Measurements from ENCODE around the gene HSBP1L1.
"Not testable (repeated sequence)": the region's sequence is repeated elsewhere in the genome, so short reads cannot be mapped to it uniquely, and the experiment has no call there.

Gene HSBP1L1

GRCh38 chr18:79987566-79987965 is 23.1 kb downstream of the HSBP1L1 start:
- no peak for DNase-seq

GRCh38 chr18:79988071-79988450 is 23.6 kb downstream of the HSBP1L1 start:
- peak; percentile 56 for DNase-seq

GRCh38 chr18:79988451-79989194 is 24.2 kb downstream of the HSBP1L1 start, which contains the start of gene TXNL4A:
Gene TXNL4A, minus strand, starts transcription at chr18:79988563. Its CDS starts 171 bp downstream, at chr18:79988392.
- DNase-seq = peak; percentile 76

DNA sequence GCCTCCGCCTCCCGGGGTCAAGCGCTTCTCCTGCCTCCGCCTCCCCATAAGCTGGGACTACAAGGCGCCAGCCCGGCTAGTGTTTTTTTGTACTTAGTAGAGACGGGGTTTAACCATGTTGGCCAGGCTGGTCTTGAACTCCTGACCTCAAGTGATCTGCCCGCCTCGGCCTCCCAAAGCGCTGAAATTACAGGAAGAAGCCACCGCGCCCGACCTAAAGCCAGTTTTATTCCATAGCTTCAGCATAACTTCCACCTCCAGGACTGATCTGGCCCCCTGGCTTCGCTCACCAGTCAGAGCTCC is 24.7 kb downstream of the HSBP1L1 start:
- no peak for DNase-seq

DNA sequence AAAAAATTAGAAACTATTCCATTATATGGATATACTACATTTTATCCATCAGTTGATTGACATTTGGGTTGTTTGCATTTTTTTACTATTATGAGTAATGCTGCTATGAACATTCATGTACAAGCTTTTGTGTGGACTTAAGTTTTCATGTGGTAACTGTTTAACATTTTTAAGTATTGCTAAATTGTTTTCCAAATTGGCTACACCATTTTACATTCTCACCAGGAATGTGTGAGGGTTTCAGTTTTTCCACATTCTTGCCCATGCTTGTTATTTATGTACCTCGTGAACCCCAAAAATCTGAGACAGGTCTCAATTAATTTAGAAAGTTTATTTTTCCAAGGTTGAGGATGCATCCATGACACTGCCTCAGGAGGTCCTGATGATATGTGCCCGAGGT is 27.1 kb downstream of the HSBP1L1 start:
- no peak for DNase-seq

GRCh38 chr18:79999701-80000100 is 35.3 kb downstream of the HSBP1L1 start:
- DNase-seq = not testable (repeated sequence)

DNA sequence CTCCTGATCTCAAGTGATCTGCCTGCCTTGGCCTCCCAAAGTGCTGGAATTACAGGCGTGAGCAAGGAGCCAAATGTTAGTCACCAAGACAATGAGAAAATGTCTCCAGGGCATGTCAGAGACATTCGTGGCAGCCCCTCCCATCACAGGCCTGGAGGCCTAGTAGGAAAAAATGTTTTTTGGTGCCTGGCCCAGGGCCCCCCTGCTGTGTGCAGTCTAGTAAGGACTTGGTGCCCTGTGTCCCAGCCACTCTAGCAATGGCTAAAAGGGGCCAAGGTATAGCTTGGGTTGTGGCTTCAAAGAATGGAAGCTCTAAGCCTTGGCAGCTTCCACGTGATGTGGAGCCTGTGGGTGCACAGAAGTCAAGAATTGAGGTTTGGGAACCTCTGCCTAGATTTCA is 36.4 kb downstream of the HSBP1L1 start:
- DNase-seq = no peak

DNA sequence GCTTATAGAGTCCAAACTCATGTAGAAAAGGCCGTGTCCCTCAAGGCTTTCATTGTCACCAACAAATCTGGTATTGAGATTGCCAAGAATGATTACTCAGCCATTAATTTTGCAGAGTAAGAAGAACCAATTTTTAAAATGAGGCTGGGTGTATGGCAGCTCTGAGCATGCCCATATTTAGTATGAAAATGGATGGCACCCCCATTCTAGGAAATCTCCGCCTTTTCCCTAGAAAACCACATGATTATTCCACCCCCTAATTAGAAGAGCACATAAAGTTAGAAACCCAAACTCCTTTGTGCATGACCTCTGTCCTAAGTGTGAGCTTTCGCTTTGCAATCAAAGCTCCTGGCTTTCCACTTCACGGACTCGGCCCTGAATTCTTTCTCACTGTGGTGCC is 38.0 kb downstream of the HSBP1L1 start:
- DNase-seq = no peak

- DNase-seq = no peak
Observed at GRCh38 chr18:80004600-80005342, 40.3 kb downstream of the HSBP1L1 start.

DNA sequence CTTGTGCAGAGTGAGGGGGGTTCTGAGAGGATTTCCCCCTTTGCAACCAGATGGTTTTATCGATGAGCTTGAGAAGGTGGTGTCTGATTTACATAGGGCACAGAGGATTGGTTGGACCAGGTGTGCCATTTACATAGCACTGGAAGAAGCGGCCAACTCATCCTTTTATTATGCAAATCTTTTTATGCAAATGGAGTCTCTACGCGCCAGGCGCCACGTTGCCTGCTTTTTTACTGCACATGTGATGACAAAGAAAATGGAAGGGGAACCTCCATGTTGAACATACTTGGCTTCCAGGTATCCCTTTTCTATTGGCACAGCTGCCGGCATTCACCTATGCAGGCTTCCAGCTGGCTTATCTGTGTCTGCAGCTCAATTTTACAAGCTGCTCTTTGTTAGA is 42.3 kb downstream of the HSBP1L1 start:
- DNase-seq = no peak

DNA sequence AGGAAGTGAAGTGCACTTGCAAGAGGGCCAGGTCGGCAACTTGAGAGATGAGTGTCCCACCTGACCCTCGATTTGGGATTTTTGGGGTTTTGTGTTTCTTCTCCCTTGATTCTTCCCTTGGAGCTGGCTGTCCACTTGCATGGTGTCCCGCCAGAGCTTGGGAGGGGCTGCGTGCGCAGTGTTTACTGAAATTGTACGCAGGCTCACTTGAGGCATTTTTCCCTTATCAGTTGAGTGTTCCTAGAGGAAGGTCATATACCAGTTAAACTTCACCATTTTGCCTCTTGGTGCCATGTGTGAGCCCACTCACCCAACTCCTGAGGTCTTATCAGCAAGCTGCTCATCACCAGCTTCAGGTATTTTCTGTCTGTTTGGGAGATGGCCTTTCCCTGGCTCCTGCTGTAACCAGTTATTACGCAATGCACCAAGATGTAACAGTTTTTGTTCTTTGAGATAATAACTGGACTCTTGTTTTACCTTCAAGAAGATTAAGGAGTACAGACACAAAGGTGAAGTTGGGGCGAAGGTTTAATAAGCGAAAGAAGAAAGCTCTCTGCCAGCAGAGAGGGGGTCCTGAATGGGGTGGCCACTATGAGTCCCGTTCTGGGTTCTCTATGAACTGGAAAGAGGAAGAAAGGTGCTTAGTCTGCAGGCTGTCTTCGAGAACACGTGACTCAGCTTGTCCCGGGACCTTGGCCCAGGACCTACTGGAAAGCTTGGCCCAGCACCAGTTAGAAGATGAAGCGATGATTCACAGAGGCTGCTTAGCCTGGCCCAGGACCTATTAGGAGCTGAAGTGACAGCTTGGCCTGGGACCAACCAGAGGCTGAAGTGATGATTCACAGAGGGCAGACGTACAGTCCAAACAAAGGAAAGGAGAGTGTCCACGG is 45.5 kb downstream of the HSBP1L1 start:
- DNase-seq = no peak

DNA sequence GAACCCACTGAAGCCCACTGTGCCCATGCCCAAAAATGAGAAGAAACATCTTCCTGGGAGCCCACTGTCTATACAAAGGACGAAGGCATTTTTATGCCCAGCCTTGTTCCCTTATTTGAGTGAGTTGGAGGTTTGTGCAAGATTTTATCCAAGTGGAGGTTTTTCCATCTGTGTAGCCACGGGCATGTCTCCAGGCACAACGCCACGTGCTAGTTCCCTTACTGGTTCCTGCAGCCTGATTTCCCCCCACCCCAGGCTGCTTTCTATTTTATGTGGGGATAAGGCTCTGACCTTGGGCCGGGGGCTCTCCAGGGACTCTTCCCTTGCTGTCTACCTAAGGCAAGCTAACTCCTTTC is 46.1 kb downstream of the HSBP1L1 start:
- no peak for DNase-seq

- DNase-seq = not testable (repeated sequence)
Observed at GRCh38 chr18:80011496-80012137, 47.2 kb downstream of the HSBP1L1 start.

GRCh38 chr18:80012714-80013113 is 48.3 kb downstream of the HSBP1L1 start:
- no peak for DNase-seq

Measured in effector CD4-positive, alpha-beta T cell (primary cell).